Chondrocyte (in vitro differentiated cells): ENCODE data around the gene APOL5. TPM values are rescaled to one million over a fixed set of nuclear protein-coding genes. Genes with fewer than 3 reads are reported as not detected.

Source experiments
- DNase-seq: peaks from one replicate; pipeline ENCODE4 v3.0.0; 2021; ENCODE audit warnings: mixed read lengths, low spot score
- H3K27ac Mint-ChIP-seq: one replicate; pipeline ENCODE4 v1.8.0; 2021; ENCODE audit warnings: mild to moderate bottlenecking, moderate library complexity, mixed read lengths; ENCODE audit not compliant: unreplicated experiment
- H3K27me3 Mint-ChIP-seq: 2 replicates; pipeline ENCODE4 v1.8.0; 2021; ENCODE audit warnings: low read depth, mixed read lengths
- H3K36me3 Mint-ChIP-seq: 2 replicates; pipeline ENCODE4 v1.8.0; 2021; ENCODE audit warnings: low read depth, mixed read lengths
- H3K4me1 Mint-ChIP-seq: 2 replicates; pipeline ENCODE4 v1.8.0; 2021; ENCODE audit warnings: low read depth, mild to moderate bottlenecking, mixed read lengths
- H3K4me3 Mint-ChIP-seq: one replicate; pipeline ENCODE4 v1.8.0; 2021; ENCODE audit warnings: mild to moderate bottlenecking, moderate library complexity, mixed read lengths; ENCODE audit not compliant: unreplicated experiment
- H3K9me3 Mint-ChIP-seq: 2 replicates; pipeline ENCODE4 v1.8.0; 2021; ENCODE audit warnings: low read depth, mixed read lengths
- total RNA-seq: library from RNA; stranded (reverse); gene quantifications from 3 replicates; pipeline ENCODE4 v1.2.1, GENCODE V29; 2021
- TF ChIP-seq, protein P1 (sequence below): fragments of 200-600 bp; sonication (generic); IDR thresholded peaks from 2 replicates; pipeline ENCODE4 v1.5.0; 2021; ENCODE audit warnings: antibody characterized with exemption, mild to moderate bottlenecking, moderate library complexity

The APOL5 gene
- total RNA-seq, 1 donor from 2014 or later: not detected

DNA sequence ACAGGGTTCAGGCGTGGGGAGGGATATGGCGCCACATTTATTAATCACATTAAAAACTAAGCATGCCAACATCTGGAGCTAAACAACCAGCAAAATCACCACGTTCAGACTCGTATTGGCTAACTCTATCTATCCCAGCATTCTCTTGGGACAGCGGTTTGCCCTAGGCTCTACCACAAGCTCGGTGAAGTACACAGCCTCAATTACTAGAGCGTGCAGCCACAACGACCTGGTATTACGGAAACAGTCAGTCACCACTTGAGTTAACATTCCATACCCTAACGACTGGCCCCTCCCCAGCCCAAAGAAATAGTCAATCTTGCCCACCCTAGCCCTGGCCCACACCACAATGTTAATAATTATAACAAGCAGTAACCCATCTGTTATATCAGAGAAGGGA, 32.1 kb downstream of the APOL5 start:
- Mint-ChIP-seq H3K27me3 (no peaks in the 10 kb centered on the region), H3K9me3 (no peaks in the 10 kb centered on the region), H3K36me3 (peaks cover 17% of the 10 kb centered on the region), H3K4me1 (peaks cover 15% of the 10 kb centered on the region), H3K4me3 (no peak overlapping the region), H3K27ac (peak overlapping the region; percentile 33)
- no peak for DNase-seq
- TF ChIP-seq, protein P1, sequence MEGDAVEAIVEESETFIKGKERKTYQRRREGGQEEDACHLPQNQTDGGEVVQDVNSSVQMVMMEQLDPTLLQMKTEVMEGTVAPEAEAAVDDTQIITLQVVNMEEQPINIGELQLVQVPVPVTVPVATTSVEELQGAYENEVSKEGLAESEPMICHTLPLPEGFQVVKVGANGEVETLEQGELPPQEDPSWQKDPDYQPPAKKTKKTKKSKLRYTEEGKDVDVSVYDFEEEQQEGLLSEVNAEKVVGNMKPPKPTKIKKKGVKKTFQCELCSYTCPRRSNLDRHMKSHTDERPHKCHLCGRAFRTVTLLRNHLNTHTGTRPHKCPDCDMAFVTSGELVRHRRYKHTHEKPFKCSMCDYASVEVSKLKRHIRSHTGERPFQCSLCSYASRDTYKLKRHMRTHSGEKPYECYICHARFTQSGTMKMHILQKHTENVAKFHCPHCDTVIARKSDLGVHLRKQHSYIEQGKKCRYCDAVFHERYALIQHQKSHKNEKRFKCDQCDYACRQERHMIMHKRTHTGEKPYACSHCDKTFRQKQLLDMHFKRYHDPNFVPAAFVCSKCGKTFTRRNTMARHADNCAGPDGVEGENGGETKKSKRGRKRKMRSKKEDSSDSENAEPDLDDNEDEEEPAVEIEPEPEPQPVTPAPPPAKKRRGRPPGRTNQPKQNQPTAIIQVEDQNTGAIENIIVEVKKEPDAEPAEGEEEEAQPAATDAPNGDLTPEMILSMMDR: no peak

GRCh38 chr22:35752006-35752862, 34.6 kb downstream of the APOL5 start:
- H3K4me1 Mint-ChIP-seq: peaks cover 11% of the 10 kb centered on the region

GRCh38 chr22:35752863-35753189, 35.2 kb downstream of the APOL5 start:
- Mint-ChIP-seq H3K4me1 (peaks cover 6% of the 10 kb centered on the region), H3K4me3 (no peak overlapping the region), H3K27me3 (no peaks in the 10 kb centered on the region), H3K27ac (no peak overlapping the region), H3K9me3 (no peaks in the 10 kb centered on the region), H3K36me3 (peaks cover 12% of the 10 kb centered on the region)
- no peak for DNase-seq
- TF ChIP-seq, protein P1: no peak

More at GRCh38 chr22:35752006-35752862, 34.6 kb downstream of the APOL5 start:
- no peaks in the 10 kb centered on the region for H3K27me3 Mint-ChIP-seq
- peaks cover 12% of the 10 kb centered on the region for H3K36me3 Mint-ChIP-seq
- DNase-seq: no peak
- TF ChIP-seq, protein P1: no peak
- no peak overlapping the region for H3K27ac Mint-ChIP-seq
- H3K4me3 Mint-ChIP-seq: no peak overlapping the region
- H3K9me3 Mint-ChIP-seq: no peaks in the 10 kb centered on the region

DNA sequence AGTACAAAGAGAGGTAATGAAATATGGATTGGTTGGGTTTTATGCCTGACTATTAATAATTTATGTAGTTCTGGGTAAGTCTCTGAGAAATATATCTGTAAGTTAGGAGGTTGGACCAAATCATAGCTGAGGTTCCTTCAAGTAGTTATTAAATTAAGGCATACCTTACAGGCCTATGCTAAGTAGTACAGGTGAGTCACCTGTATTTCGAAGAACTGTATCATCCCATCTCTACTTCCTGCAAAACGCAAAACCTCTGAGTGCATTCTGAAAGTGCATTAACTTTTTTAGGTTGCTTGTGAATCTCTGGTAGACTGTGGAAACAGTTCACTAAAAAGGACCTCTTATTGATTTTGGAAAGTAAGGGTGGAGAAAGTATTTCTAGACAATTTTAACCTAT, 37.1 kb downstream of the APOL5 start:
- no peak for DNase-seq
- no peaks in the 10 kb centered on the region for H3K9me3 Mint-ChIP-seq
- TF ChIP-seq, protein P1: no peak
- no peak overlapping the region for H3K4me3 Mint-ChIP-seq
- no peaks in the 10 kb centered on the region for H3K27me3 Mint-ChIP-seq
- peaks cover 6% of the 10 kb centered on the region for H3K4me1 Mint-ChIP-seq
- H3K27ac Mint-ChIP-seq: no peak overlapping the region
- peaks cover 25% of the 10 kb centered on the region for H3K36me3 Mint-ChIP-seq

DNA sequence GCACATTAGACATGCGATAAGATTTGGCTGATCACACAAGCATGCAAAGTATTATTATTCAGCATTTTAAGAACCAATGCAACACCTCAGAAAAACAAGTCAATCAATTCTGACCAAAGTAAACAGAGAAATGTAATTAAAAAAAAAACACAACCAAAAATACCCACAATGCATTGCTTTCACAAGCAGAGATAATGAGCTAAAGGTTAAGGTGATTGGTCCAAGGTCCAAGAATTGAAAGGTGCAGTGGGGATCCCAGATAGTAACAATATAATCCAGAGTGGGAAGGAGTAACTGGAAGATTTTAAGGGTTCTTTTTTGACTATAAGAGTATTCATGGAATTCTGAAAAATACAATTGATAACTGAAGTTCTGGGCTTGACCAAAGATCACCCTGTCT, 39.0 kb downstream of the APOL5 start:
- no peak for DNase-seq
- no peak overlapping the region for H3K27ac Mint-ChIP-seq
- H3K4me3 Mint-ChIP-seq: no peak overlapping the region
- TF ChIP-seq, protein P1: no peak
- H3K9me3 Mint-ChIP-seq: no peaks in the 10 kb centered on the region
- peaks cover 6% of the 10 kb centered on the region for H3K4me1 Mint-ChIP-seq
- H3K36me3 Mint-ChIP-seq: peaks cover 25% of the 10 kb centered on the region
- no peaks in the 10 kb centered on the region for H3K27me3 Mint-ChIP-seq
